AG09319 (cell line): ENCODE data around the gene FYN.

ENCODE experiments used
- DNase-seq: peaks from one replicate; pipeline ENCODE4 v3.0.0-alpha.2; 2010; ENCODE audit warnings: low read depth; ENCODE audit errors: extremely low read depth
- TF ChIP-seq, protein P1 (sequence below): IDR thresholded peaks from 2 replicates; pipeline ENCODE4 v1.5.1; 2011; ENCODE audit warnings: low read depth, mild to moderate bottlenecking, inconsistent platforms, low read length, moderate library complexity

The FYN gene

DNA sequence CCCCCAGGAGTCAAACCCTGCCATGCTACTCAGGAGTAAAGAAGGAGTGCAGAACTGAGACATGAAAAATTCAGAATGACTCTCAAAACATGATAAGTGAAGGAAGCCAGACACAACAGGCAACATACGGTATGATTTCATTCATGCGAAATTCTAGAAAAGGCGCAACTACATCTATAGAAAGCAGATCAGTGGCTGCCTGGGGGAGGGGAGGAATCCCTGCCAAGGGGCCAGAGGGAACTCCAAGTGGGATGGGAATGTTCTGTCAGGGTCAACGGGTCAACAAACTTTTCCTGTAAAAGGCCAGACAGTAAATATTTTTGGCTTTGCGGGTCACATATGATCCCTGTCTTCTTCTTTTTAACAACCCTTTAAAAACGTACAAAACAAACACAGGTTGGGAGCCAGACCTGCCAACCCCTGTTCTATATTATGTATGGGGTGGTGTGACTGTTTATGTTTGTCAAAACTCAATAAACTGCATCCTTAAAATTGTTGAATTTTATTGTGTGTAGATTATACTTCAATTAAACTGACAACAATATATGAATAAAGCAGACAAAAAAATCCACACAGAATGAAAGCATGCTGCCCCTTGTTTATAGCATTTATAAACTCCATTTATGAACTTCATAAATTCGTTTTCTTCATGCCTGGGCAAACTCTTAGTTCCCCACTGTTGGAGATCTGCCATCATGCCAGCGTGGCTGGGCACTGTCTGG is 211.0 kb downstream of the FYN start:
- no peak for DNase-seq
- TF ChIP-seq, protein P1, sequence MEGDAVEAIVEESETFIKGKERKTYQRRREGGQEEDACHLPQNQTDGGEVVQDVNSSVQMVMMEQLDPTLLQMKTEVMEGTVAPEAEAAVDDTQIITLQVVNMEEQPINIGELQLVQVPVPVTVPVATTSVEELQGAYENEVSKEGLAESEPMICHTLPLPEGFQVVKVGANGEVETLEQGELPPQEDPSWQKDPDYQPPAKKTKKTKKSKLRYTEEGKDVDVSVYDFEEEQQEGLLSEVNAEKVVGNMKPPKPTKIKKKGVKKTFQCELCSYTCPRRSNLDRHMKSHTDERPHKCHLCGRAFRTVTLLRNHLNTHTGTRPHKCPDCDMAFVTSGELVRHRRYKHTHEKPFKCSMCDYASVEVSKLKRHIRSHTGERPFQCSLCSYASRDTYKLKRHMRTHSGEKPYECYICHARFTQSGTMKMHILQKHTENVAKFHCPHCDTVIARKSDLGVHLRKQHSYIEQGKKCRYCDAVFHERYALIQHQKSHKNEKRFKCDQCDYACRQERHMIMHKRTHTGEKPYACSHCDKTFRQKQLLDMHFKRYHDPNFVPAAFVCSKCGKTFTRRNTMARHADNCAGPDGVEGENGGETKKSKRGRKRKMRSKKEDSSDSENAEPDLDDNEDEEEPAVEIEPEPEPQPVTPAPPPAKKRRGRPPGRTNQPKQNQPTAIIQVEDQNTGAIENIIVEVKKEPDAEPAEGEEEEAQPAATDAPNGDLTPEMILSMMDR, result no peak

DNA sequence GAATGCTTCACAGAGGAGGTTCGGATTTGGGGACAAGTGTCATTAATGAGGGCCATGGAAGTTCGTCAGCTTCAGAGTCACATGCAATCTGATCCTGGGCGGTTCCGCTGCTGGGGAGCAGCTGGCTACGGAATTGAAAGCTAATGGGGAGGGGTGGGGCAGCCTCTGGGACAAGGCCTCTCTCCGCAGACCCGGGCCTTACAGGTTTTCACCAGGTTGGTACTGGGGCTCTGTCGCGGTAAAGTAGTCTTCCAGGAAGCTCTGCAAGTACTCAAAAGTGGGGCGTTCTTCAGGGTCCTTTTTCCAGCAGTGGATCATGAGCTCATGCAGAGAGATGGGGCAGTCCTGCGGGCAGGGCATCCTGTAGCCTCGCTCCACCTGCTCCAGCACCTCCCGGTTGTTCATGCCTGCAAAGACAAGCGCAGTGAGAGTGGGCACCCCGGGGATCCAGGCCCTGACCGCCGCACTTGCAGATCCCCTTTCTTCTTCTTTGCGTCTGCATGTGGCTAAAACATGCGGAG is 211.7 kb downstream of the FYN start:
- DNase-seq, result no peak
- TF ChIP-seq, protein P1, result no peak

DNA sequence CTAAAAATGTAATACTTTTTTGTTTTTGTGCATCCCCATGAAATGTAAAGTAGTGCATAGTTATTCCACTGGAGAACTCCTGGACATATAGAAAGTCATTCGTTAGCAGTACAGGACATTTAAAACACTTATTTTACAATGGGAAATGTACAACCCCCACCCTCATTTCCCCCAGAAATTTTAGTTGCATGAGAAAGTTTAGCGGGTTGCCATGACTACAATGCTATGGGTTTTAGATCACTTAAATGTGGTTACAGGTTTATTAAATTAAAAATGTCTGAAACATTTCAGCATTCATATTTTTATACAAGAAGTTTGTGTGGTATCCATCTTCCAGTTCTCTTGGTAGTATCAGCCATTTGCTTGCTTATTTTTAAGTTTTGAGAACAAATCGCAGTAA is 212.7 kb downstream of the FYN start:
- TF ChIP-seq, protein P1, result no peak
- no peak for DNase-seq

DNA sequence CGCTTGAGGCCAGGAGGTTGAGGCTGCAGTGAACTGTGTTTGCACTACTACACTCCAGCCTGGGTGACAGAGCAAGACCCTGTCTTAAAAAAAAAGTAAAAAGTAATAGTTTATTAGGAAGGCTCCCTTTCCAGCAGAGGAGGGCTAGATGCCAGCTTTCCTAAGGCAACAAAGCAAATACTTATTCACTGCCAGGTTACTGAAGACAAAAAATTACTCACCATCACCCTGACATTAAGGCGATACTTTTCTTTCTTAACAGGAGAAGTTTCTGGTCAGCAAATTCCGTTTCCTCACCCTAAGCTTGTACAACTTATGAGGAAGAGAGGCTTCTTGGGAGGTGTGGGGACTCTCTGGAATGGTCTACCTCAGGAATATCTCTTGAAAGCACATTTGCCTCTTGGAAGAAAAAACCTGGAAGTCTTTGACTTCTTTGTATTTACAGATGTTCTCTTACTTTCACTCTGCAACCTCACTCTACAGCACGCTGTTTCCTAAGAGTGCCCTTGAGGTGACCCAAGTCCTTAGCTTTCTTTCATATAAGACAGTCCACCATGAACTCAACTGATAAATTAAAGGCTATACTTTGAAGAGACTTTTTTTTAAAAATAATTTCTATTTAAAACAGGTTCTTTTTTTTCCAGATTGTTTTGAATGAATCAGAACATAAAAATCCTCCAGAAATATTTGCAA is 214.6 kb downstream of the FYN start:
- DNase-seq, result no peak
- TF ChIP-seq, protein P1, result no peak

DNA sequence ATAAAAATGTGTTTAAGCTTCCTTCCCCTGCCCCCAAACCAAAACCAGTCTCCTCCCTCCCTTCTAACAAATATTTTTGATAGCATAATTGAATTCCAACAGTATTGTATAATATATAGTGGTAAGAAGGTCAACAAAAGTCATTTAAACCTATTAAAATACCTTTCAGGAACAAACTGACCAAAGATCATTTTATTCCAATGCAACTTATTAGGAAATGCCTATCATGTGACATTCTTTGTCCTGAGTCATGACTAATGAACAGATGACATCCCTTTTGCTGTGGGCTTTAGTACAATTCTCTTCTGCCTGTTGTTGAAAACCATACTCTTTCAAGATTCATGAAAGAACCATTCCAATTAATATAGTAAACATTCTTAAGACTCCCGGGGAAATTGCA is 216.1 kb downstream of the FYN start:
- no peak for DNase-seq
- TF ChIP-seq, protein P1, result no peak

DNA sequence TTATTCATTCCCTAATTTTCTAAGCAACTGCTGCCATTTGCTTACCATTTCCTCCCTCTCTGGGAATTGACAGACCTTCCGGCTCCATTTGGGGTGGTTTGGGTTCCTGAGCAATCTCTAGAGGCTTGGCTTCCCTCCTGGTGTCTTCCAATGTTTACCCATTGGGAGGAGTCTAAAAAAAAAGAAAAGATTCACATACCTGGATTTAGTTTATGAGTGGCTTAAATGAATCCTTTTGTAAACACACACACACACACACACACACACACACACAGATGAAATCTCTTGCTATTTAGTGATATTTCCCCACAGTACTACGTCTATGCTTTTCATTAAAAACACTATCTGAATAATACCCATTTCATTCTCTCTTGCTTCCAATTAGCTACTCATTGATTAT is 219.3 kb downstream of the FYN start:
- TF ChIP-seq, protein P1, result no peak
- DNase-seq, result no peak

DNA sequence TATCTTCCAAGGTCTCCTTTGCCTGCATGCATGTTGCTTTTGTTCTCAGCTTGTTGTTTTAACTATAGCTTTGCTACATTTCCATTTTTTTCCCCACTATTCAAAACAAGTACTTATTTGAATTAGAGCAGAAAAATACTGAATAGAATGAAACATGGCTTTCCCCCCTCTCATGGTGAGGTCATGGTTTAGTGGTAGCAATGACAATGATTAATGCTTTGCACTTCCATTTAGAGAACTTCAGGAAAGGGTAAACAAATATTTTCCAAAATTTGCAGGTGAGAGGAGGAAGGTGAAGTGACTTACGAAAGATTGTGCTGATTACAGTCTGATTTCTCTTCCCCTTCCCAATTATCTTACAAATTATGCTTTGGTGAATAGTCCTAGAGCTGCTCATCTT is 219.8 kb downstream of the FYN start:
- TF ChIP-seq, protein P1, result no peak
- DNase-seq, result no peak
